SK-MEL-5 (cell line): ENCODE data around the gene TAF1B. TPM values are rescaled to one million over a fixed set of nuclear protein-coding genes. Genes with fewer than 3 reads are reported as not detected.
"Not testable (repeated sequence)": the region's sequence is repeated elsewhere in the genome, so short reads cannot be mapped to it uniquely, and the experiment has no call there.

Experiments
- DNase-seq: peaks from one replicate; pipeline ENCODE4 v3.0.0-alpha.2; 2016; ENCODE audit warnings: low read depth, low spot score
- in situ Hi-C: cut with HindIII; loops from 2 replicates; pipeline ENCODE4 v1.10.0; 2016; ENCODE audit warnings: low sequenced_read_pairs, high pct_unique_total_duplicates, low pct_unique_long_range_greater_than_20kb
- total RNA-seq: library from RNA; depleted of rRNA; stranded (reverse); fragments of >200 nt; shearing (Covaris generic); gene quantifications from 2 replicates; pipeline ENCODE4 v1.2.3, GENCODE V29; 2014

TAF1B gene
- total RNA-seq, 1 experiment from 2014 or later = 26.7 TPM

DNA sequence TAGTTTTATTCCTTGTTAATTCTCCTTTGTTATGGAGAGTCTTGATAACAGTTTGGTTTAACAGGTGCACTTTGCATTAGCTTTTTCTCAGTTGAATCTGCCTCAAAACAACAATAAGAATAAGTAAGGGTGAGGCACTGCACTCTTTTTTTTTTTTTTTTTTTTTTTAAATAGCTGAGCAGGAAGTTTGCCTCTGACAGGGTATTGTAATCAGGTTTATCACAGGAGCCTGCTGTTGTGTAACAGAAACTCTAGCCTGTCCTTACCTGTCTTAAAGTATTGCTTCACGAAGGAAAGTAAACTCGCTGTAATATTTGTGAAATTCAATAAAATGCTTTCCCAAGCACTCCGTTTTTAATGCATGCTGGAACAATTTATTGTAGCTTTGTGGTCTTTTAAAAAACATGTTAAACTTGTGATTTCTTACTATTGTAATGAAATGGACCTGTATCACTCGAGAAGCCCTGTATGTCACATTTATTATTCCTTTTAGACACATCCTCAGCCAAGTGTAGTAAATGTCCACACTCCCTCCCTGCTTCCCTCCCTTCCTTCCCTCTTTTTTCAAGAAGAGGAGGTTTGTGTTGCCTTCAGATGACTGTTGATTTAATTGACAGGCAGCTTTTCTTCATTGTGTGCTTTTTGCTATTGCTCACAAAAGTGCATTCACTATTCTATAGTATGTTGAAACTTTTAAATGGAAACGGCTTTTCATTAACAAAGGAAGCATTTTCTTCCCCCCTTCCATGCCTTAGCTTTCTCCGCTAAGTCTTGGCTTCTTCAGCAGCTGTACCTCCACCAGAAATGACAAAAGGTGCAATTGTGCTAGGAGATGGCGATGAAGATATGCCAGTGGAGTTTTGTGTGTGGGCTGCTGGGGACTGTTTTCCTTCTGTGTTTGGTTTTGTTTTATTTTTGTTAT is 52.7 kb downstream of the TAF1B start:
- DNase-seq = peak; percentile 99
- in situ Hi-C loops = no loop called here

DNA sequence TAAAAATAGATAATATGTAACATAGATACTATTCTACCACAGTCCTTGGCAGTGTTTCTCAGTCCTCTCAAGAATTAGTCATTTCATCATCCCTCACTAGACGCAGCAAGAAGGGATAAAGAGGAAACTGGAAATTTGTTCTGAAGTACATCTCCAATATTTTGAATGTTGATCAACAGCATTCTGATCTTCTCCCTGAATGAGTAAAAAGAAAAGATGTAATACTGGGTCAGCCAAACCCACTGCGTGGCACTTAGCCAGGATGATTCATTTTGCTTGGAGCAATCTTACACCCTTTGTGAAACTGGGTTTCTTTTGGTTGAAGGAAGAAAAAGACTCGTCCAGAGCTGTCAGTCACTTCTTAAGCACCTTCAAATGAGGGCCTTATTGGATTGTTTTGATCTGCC is 54.1 kb downstream of the TAF1B start:
- in situ Hi-C loops = no loop called here
- peak; percentile 87 for DNase-seq

DNA sequence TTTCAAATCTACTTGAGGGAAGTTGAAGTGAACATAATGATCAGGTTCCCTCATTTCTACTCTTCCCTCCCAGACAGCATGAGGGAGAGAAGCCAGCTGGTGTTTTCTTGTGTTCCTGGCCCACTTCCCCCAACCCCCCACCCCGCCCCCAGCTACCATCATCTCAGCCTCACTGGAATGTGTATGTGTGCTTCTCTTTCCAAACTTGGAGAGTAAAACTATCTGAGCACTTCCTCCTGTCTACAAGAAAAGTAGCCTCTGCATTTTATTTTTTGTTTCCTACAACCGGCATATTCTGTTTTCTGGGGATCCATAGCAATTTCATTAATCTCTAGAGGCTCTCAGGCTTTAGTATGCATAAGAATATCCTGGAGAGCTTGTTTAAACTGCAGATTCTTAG is 54.6 kb downstream of the TAF1B start:
- in situ Hi-C loops = no loop called here
- DNase-seq = no peak

DNA sequence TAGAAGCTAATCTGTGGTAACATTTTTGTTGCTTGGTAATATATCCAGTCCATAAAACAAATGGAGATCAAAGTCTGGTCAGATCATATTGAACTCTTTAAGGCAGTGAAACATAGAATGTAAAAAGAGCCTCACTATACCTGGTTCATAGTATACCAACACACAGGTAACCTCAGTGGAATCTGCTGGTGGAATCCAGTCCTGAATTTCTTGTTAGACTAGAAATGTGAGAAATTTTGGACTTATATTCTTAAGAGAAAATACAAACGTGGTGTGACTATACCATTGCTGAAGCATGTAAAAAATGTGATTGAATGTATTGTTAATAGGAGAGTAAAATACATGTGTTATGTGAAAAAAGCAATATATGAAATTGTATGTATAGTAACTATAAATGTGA is 62.1 kb downstream of the TAF1B start:
- in situ Hi-C loops = no loop called here

DNA sequence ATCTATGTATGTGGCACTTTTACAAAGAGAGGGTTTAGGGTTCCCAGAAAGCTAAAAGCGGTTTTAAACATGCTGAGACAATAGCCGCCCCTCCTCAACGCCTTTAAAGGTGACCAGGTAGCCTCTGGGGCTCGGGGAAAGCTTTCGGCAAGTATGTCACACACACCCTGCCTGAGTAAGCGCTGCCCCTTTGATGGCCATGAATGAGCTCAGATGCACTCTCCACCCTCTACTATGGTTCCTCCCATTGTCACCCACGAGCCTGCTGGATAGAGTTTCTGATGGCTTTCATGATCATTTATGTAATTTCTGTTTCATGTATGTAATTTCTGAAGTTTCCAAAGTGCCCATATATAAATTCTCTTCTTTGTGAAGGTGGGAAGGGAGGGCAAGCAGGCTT is 64.1 kb downstream of the TAF1B start:
- in situ Hi-C loops = no loop called here
- DNase-seq = no peak

More for the DNA sequence above, 62.1 kb downstream of the TAF1B start:
- DNase-seq = no peak

DNA sequence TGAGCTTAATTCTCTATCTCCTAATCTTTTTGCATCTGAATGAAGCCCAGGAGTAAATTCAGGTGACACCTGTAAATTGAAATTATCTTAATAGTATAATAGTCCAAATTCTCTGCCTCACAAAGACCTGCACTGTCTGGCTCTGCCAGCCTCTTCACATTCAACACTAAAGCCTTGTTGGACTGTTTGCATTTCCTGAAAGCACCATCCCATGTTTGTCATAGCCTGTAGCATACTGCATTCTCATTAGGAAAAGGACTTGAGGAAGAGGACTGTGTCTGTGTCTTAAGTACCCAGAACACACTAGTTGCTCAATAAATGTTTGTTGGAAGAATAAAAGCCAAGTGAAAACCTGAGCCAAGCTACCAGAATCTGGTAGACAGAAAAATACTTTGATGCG is 65.4 kb downstream of the TAF1B start:
- in situ Hi-C loops = no loop called here
- DNase-seq = peak; percentile 78

DNA sequence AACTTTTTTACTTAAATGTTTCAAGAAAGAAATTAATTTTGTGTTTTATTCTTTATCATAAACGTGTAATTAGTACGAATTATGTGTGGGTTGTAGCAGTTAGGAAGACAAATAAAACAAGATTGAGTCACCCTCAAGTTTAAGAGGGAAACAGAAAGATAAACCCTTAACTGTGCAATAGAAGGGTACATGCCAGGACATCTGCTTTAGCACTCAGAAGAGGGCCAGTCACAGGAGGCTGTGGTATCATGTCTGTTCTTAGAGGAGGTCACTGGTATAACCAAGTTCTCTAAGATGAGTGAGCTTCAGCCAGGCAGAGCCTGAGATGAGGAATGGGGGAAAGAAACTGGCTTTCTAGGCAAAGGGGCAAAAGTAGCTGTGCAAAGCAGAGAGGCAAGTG is 65.8 kb downstream of the TAF1B start:
- no peak for DNase-seq
- in situ Hi-C loops = no loop called here

DNA sequence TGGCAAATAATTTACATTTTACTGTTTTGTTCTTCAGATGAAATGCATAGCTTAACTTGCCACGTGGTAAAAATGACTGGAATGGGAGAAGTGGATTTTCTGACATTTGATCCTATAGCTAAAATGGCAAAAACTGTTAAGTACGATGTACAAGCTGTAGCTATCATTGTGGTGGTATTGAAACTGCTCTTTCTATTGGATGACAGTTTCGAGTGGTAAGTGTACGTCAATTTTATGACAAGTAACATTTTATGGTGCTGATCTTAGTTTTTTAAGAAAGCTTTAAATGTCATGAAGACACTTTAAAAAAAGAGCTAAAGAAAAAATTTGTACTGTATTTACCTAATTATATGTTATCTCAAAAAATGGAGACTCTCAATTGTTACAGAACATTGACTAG is 67.4 kb downstream of the TAF1B start:
- in situ Hi-C loops = no loop called here
- no peak for DNase-seq

DNA sequence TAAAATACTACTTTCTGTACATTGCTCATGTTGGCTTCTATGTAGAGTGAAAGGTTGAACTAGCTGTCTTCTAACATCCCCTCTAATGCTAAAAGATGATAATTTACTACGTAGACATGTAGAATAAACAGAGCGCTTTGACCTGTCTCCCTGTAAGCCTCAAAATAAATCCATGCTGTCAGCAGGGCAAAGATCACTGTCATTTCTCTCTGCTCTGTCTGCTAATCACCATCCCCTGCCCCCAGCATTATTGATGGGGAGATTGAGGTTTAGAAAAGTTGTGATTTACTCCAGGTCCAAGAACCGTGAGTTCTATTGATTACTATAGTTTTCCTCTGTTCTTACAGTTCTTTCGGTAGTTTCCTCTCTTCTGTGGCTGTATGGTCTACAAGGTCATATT is 69.2 kb downstream of the TAF1B start:
- no peak for DNase-seq
- in situ Hi-C loops = no loop called here

DNA sequence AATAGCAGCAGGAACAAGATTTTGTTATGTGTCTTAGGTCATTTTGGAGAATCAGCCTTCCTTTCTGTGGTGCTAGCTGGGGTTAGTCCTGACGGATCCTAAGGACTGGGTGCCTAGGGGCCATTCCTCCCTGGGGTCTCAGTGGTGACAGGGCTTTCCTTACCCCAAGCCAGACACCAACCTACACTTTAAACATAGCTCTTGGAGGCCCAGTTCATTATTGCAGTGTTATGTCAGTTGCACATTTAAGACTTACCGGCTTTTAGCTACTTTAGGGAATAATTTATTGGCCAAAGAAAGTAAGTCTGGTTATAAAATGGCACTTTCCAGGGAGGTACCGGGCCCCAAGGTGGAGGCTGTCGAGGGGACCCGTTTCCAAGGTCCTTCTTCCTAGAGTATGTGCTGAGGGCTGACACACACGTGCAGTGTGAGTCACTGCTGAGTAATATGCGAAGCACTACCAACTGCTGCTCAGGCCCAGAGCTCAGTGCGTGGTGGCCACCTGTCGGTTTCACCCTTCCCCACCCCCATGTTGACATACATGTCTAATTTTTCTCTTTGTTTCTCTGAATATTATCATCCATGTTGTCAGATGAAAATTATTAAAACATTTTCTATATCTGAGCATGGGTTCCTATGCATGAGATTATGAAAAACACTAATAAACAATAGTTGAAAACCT is 71.3 kb downstream of the TAF1B start:
- in situ Hi-C loops = no loop called here
- DNase-seq = peak; percentile 71

DNA sequence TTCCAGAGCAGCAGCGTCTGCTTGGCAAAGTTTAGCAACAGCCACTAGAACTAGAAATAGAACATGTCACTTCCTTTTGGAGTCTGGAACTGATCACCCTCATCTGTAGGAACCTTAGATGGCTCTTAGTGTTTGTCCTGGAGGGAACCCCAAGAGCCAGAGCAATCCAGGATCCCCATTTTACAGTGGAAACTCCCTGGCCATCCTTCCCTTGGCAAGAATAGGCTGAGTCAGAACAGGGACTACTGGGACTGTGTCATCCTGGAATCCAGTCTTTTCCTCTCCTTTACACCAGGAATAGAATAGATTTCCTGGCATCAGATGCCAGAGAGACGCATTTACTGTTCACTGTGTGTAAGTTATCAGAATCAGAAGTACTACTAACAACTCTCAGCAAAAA is 75.0 kb downstream of the TAF1B start:
- no peak for DNase-seq
- in situ Hi-C loops = no loop called here

DNA sequence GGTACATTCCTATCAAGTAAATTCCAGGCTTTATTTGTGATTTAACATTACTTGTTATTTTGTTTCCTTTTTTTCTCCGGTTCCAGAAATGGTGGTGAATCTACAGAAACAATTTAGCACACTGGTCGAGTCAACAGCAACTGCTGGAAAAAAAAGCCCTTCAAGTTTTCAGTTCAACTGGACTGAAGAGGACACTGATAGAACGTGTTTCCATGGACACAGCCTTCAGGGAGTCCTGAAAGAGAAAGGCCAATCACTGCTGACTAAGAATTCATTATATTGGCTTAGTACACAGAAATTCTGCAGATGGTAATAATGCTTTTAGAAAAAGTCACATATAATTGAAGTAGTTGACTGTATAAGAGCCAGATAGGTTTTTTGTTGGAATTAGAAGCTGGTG is 76.2 kb downstream of the TAF1B start:
- in situ Hi-C loops = no loop called here
- DNase-seq = no peak

DNA sequence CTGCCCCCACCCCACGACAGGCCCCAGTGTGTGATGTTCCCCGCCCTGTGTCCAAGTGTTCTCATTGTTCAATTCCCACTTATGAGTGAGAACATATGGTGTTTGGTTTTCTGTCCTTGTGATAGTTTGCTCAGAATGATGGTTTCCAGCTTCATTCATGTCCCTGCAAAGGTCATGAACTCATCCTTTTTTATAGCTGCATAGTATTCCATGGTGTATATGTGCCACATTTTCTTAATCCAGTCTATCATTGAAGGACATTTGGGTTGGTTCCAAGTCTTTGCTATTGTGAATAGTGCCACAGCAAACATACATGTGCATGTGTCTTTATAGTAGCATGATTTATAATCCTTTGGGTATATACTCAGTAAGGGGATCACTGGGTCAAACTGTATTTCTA is 83.7 kb downstream of the TAF1B start:
- DNase-seq, in situ Hi-C loops: not testable (repeated sequence)

DNA sequence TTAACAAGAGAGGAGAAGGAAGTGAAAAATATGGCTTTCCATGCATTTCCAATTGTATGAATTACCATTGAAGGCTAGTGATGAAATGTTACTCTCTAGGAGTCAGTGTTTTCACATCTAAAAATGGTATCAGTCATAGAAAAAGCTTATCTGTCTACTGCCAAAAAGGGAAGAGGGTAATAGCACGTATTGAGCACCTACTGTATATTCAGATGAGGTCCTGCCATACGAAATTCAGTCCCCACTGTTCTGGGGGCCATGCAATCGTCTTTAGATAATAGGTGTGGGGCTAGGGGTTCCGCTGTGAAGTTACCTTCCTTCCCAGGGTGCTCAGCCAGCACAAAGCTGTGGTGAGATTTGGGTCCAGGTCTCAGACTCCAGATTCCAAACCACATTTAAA is 94.0 kb downstream of the TAF1B start:
- in situ Hi-C loops = no loop called here

DNA sequence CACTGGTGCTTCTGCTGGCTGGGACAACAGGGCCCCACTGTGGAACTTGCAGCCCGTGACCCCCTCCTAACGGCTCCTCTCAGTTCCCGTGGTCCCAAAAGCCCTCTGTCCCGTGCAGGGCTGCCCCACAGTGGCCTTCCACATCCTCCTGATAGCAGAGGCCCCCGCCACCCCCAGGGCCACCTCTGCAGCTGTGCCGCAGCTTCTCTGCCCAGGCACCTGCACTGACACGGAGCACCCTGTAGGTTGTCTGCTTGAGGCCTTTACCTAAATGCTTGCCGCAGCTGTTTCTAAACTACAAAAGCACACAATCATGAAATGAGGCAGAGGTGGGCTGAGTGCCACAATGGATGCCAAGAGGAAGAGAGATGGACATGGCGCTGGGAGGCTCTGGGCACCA is 94.7 kb downstream of the TAF1B start:
- in situ Hi-C loops = no loop called here
- no peak for DNase-seq

More for the DNA sequence above, 94.0 kb downstream of the TAF1B start:
- DNase-seq = no peak

DNA sequence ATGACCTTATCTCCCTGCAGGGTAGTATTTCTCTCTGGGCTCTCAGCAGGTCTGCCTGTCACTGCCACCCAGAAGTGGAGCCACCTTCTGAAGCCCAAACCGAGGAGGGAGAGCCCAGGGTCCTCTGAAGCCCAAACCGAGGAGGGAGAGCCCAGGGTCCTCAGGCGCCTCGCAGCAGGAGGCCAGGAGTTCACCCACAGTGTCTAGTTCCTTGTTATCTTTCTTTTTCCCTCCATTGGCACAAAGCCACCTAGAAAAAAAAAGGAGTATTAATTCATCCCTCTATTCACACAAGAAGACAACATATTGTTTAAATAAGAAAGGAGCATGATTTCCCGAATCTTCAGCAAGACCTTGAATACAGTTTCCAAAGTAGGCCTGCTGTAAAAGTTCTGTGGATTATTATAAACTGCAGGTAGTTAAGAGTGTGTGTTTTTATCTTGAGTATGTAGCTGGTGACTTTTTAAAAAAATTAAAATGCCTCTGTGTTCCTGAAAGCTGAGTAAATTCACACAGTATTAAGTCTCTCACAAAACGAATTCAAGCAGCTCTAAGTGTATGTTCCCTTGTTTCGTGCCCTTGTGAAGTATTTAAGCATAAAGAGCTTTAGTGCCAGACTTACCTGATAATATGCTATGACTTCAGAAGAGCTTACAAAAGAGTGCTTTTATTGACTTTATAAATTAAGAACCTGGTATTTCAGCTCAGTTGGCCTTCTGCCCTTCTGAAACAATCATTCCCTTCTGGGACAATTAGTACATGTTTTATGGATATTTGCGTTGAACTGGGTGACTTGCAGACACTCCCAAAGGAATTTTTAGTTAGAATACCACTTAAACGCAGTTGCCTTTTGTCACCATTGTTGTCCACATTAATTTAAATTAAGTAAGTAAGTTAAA is 96.6 kb downstream of the TAF1B start:
- DNase-seq = no peak
- in situ Hi-C loops = no loop called here

DNA sequence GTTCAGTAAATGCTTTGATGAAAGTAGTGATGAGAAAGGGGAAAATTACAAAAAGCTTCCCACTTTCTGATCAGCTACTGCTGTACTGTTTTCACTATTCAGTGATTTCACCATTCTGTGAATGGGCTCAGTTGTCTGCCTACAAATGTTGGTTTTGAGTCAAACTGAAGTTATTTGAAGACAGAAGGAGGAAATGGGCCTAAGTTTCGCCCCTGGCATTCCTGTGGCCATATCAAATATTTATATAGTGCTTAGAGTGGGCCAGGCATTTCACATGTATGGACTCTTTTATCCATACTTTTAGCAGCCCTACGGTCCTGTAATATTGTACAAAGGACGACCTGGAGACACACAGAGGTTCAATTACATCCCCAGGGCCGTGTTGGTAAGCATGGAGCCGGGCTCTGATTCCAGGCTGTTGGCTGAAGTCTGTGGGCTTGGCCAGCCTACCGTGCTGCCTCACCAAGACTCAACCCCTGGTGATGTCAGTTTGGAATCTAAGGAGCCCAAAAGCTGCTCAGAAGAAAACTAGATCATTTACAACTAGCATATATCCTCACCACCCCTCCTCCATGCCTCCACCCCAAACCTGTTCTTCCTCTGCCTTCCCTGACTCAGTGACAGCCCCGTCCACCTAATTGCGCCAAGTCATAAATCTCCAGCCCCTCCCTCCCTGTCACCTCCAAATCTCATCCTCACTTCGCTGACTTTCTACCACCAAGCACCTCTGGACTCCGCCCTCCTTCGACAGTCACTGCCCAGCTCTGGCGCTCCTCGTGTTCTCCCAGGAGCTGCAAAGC is 98.1 kb downstream of the TAF1B start:
- DNase-seq = peak; percentile 78
- in situ Hi-C loops = no loop called here
